Measurements from ENCODE around the gene MCM5.
A peak's percentile ranks its signal among the peaks of the same experiment; 100 is the strongest.

The MCM5 gene

GRCh38 chr22:35404176-35404575, 4.2 kb downstream of the MCM5 start:
- no peak for DNase-seq

DNA sequence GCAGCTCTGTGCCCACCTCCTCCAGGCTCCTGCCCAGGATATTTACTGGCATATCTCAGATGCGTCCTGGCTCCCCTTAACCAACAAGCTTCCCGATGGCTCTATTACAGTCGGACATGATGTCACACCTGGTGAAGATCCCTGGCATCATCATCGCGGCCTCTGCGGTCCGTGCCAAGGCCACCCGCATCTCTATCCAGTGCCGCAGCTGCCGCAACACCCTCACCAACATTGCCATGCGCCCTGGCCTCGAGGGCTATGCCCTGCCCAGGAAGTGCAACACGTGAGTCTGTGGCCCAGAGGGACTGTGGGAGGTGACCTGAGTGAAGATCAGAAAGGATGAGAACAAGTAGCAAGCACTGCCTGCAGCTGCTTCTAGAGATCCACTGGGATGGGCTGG, 6.5 kb downstream of the MCM5 start:
- no peak for DNase-seq

- peak; percentile 50 to 66 for DNase-seq
Observed at GRCh38 chr22:35407362-35407761, 7.4 kb downstream of the MCM5 start.

DNA sequence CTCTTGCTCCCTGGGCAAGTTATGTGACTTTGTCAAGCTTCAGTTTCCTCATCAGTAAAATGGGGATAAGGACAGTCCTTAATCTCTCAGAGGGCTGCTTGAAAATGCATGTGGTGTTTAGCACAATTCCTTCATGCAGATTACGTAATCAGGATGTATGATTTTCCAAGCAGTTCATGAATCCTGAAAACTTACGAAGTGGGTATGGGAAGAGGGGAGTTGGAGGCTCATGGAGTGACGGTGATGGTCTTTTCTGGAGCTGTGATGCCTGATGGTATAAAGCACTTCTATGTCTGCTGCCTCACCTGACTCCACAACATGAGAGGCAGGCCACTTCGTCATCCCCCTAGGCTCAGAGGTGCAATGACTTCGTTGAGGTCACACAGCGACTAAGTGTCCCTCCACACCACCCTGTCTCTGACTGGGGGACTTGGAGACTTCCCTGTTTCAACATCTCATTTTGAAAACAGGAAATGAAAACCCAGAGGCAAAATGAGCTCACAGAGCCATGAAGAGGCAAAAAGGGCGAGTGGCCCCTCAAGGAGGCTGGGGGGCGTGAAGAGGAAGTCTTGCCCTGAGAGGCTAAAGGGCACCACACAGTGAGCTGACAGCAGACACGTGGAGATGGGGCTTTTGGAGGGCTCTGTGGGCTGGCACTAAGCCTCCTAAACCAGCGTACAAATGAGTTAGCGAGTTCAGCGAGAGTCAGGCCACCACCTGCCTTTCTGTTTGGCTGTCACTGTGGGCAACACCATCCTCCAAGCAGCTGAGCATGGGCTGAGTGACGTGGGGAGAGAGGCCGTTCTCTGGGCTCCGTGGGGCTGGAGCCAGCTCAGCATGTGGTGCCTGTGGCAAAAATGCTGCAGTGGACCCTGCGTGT, 10.1 kb downstream of the MCM5 start:
- peak; percentile 97 for DNase-seq

DNA sequence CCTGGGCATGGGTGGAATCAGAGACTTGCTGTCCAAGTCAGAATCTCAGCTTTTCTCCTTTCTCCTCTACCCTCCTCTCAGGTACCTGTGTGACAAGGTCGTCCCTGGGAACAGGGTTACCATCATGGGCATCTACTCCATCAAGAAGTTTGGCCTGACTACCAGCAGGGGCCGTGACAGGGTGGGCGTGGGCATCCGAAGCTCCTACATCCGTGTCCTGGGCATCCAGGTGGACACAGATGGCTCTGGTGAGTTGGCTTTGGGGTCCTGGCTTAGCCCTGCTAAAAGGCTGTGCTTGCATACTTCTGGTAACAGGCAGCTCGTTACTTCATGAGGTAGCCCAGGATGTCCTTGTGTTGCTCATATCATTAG, 10.7 kb downstream of the MCM5 start:
- DNase-seq, result no peak

DNA sequence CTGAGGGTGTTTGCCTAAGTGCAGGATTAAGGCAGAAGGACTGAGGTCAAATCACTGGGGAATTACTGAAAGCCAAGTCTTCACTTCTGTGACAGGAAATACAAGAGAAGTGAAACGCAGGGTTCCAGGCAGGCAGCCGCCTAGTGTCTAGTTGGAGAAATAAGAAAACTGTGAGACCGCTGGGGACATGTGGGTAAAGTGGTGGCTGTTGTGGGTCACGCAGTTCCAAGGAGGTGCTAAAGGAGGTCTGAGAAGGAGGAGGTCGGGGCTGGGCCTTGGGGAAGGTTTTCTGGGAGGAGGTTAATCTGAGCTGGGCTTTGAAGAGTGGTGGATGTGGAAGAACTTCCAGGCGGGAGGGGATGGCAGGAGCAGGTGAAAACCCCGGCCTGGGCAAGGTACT, 11.2 kb downstream of the MCM5 start:
- DNase-seq, result peak; percentile 64 to 77

GRCh38 chr22:35413624-35414023, 13.7 kb downstream of the MCM5 start:
- DNase-seq, result no peak

DNA sequence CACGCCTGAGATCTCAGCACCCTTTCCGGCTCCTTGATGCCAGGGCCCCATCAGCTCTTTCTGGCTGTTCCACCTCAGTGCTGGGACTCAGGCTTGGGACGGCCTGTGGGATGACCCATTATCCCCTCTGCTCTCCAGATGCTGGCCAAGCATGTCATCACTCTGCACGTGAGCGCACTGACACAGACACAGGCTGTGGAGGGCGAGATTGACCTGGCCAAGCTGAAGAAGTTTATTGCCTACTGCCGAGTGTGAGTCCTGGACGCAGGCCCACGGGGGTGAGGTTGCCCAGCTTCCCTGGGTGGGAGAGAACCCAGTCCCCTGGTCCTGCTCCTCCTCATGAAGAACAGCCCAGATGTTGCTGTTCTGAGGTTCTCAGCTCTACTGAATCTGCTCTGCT, 17.7 kb downstream of the MCM5 start:
- no peak for DNase-seq

- DNase-seq, result no peak
Observed at GRCh38 chr22:35418088-35418487, 18.1 kb downstream of the MCM5 start.

DNA sequence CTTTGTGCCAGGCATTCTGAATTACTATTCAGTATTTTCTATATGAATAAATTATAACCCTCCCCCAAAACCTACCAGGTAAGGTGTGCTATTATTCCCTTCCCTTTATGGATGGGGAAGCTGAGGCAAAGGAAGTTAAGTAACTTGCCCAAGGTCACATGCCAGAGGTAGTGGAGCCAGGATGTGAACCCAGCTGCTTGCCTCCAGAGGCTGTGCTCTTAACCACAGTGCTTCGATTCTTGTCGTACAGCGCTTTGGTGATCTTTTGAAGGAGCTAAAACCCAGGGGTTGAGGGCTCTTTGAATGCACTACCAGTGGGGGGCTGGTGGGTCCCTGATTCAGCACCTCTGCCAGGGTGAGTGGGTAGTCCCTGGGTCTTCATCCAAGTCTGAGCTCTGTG, 18.8 kb downstream of the MCM5 start:
- DNase-seq, result peak; percentile 6 to 35

GRCh38 chr22:35419756-35420155, 19.8 kb downstream of the MCM5 start:
- no peak for DNase-seq

- no peak for DNase-seq
Observed at GRCh38 chr22:35421121-35421520, 21.2 kb downstream of the MCM5 start.

DNA sequence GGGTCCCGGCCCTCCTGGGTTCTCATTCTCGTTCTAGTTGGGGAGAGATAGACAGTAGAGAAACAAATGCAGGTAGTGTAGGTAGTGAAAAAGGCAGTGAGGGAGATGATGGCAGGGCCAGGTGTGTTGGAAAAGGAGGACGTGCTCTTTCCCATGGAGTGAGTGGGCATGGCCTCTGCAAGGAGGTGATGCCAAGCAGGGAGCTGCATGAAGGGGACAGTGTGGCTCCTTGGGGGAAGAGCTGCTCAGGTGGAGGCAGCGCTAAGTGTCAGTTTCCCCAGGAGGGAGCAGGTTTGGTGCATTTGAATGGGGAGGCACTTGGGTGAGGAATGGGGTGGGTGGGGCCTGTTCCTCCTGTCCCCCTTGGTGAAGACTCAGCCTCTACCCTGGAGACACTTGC, 22.2 kb downstream of the MCM5 start:
- no peak for DNase-seq

GRCh38 chr22:35422936-35423335, 23.0 kb downstream of the MCM5 start:
- no peak for DNase-seq

DNA sequence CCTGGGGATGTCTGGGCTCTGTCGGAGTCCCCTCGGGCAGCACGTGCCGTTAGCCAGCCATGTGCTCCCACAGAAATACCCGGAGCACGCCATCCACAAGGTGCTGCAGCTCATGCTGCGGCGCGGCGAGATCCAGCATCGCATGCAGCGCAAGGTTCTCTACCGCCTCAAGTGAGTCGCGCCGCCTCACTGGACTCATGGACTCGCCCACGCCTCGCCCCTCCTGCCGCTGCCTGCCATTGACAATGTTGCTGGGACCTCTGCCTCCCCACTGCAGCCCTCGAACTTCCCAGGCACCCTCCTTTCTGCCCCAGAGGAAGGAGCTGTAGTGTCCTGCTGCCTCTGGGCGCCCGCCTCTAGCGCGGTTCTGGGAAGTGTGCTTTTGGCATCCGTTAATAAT, 24.1 kb downstream of the MCM5 start:
- DNase-seq, result no peak

GRCh38 chr22:35424761-35425160, 24.8 kb downstream of the MCM5 start:
- no peak for DNase-seq

- DNase-seq, result no peak
Observed at GRCh38 chr22:35425546-35425945, 25.6 kb downstream of the MCM5 start.

DNA sequence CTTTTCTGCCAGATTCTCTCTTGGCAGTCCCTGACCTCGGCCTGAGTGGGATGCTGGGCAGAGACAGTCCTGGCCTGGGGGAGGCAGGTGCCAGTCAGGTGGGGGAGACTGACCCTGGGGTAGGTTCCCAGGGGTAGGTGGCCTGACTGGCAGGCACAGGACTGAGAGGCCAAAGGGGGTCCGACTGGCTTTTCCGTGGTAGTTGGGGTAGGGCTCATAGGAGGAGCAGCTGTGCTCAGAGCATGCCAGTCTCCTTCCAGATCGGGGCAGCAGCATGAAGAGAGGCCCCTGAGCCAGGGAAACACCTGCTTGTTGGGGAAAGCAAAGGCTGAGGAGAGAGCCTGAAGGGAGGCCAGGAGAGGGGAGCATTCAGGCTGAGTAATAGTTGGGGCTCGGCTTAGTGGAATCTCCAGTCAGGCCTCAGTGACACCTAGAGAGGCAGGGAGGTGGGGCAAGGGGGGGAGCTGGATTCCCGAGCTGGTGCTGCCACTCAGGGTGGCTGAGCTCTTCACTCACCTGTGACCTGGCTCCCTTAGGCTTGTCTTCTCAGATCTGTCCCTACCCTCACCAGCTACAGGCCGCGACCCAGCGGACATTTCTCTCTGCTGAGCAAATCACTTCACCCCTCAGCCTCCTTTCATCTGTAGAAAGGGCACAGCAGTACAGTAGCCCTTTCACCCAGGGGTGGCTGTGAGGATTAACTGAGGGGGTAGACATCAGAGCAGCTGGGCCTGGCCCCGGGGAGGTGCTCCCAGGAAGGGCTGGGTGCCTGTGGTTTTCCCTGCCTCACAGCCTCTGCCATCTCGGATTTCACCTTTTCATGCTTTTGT, 26.2 kb downstream of the MCM5 start:
- no peak for DNase-seq

DNA sequence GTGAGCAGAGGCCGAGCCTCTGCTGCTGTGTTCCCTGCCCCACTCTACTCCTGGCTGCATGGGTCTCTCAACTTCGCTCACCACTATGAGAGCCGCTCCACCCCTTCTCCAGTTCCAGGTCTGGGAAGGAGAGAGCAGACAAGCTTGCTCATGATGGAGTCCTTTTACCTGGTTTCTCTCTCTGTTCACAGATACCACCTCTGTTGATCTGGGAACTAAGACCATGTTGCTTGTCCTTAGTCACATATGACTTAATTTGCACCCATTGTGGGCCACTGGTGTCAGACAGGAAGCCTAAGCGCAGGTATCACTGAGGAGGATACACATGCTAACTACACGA, 26.8 kb downstream of the MCM5 start:
- DNase-seq, result no peak

- DNase-seq, result peak; percentile 65 to 68
Observed at GRCh38 chr22:35430897-35431322, 31.0 kb downstream of the MCM5 start.

DNA sequence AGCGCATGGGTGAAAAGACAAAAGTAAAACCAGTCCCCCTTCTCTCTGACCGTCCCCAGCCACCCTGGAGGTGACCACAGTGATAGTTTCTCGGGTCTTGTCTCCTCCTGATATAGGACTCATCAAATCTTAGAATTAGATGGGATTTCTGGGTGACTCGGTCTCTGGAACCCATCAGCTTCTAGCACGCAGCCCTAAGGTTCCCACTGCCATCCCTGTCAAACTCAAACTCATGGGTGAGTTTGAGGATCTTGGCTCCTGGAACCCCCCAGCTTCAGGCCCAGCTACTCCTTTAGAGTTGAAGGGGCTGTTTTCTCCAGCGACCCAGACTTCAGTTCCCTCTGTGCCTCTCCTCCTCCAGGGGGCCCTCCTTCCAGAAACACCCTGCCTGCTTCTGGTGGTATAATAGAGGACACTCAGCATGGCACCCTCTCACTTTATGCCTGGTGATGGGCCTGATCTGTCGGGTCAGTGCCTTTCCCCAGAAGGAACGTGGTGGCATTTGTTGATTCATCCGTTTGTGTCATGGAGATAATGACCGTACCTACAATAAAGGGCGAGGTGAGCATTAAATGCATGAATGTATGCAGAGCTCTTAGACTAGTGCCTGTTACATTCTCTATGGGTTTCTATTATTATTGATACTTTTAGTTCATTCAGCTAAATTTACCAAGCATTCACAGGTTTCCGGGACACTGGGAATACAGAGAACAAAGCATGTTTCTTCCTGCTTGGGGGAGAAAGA, 31.7 kb downstream of the MCM5 start:
- no peak for DNase-seq

DNA sequence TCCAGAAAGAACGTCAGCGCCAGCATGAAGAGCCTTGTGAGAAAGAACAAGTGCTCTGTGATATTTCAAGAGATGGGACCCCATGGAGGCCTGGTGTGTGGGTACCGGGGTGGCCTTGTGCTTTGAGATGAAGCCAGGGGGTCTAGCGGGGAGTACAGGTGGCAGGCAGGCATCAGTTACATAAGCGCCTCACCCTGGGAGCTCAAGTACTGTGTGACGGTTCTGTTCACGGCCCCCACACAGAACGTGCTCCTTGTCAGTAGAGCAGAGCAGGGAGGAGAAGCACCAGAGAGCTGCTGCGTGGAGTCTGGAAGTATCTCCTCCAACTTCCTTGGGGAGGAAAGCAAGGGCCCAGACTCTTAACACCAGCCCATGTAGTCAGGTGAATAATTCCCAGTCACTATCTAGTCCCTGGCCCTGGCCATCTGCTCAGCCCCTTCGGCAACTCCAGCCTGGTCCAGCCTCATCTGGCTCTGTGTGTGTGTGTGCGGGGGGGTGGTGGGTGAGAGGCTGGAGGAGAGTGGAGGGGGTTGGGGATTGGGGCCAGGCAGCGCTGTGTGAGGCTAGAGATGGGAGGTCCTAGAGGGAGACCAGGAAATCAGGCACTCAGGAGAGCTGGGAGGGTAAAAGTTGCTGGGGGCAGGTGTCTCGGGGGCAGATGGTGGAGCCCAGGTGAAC, 32.4 kb downstream of the MCM5 start:
- no peak for DNase-seq

Data from inflammatory macrophage (primary cell).